HG03066 (cell line): ENCODE data around the gene TMEM238.

Experiments used
- ATAC-seq: cut with Tn5 transposase; IDR thresholded peaks from one replicate; pipeline ENCODE4 v1.9.1; 2021; ENCODE audit warnings: low read depth; ENCODE audit not compliant: unreplicated experiment

The TMEM238 gene

DNA sequence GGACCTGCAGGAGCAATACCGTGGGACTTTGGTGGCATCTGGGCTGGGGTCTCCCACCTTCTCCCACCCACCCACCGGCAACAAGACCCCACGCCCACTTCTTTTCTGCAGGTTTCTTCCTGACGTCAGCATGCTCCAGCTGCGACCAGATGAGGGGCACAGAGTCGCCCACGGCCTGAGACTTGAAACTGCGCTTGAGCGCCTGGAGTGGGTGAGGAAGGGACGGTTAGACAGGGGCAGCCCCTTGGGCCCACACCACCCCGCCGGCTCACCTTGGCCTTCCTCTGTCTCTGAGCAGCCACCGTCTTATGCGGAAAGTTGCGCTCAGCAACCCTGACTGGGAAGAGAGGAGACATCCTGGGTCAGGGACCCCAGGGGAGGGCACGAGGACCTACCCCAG lies 23.2 kb downstream of the TMEM238 start:
- no peak for ATAC-seq

DNA sequence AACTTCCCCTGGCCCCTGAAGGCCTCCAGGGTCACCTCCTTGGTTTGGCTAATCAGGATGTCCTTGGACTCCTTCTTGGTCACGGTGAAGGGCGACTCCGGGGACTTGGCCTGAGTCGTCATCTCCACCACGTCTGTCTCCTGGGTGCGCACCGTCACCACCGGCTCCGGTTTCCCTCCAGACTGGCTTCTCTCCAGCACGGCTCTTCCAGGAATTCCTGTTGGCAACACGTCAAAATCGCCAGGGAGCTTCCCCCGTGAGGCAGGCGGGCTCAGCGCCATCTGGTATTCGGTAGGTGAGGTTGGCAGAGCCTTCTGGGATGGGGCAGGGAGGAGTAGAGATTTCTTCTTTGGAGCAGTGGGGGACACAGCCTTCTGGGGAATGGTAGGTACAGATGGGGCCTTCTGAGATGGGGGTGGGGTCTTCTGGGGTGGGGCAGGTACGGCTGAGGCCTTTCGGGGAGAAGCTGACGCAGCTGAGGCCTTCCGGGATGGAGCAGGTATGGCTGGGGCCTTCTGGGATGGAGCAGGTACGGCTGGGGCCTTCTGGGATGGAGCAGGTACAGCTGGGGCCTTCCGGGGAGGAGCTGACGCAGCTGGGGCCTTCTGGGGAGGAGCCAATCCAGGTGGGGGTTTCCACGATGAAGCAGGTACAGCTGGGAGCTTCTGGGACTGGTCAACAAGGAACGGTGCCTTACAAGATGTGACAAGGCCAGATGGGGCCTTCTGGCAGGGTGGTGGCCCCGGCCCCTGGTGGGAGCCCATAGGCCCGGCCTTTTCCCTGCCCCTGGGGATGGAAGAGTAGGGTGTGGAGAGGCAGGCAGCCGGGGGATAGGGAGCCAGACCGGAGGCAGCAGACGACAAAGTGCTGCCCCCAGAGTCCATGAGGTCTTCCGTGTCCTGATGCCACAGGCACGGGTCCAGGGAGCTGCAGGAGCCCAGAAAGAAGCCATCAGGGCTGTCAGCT lies 24.9 kb downstream of the TMEM238 start:
- ATAC-seq, result no peak

DNA sequence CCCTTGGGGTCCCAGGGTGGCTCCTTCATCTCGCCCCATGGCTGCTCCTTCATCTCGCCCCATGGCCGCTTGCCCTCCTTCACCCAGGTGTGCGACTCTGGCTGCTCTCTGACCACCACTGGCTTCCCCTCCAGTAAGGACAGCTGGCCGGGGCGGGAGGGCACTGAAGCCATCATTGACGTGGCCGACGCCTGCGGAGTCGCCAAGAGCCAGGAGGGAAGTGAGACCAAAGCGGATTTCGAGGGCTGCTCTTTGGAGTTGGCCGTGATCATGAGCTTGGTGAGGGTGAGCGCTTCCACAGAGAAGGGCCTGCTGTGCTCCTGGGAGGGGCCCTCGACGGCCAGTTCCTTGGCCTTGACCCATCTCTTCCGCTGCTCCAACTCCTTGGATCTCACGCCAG lies 25.6 kb downstream of the TMEM238 start:
- no peak for ATAC-seq

GRCh38 chr19:55355213-55355821 lies 28.8 kb downstream of the TMEM238 start:
- ATAC-seq, result no peak

DNA sequence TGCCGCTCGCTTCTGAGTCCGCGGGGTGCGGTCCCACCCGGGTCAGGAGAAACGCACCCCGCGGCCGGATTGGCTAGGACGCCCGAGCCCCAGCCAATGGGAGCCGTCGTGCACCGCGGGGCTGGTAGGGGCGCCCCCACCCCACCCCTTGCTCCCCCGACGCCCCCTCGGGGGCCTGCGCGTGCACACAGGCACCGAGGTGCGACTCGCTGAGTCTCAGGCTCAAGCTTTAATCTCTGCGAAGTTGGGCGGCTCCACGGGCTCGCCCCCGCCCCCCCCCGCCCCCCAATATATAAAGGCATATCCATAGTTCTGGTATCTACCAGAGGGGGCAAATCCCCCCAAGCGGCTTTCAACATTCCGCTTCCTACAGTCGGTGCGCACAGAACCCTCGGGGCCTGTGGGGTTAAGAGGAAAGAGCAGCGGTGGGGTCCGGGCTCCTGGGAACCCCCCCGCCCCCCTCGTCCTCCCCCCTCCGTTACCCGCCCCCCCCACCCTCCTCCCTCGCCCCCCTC lies 29.3 kb downstream of the TMEM238 start, which contains the start of gene COX6B2:
COX6B2 (minus strand) TSS at position 22 of the 515 bp plus-strand sequence. CDS start 198 bp downstream, outside the sequence.
- no peak for ATAC-seq

DNA sequence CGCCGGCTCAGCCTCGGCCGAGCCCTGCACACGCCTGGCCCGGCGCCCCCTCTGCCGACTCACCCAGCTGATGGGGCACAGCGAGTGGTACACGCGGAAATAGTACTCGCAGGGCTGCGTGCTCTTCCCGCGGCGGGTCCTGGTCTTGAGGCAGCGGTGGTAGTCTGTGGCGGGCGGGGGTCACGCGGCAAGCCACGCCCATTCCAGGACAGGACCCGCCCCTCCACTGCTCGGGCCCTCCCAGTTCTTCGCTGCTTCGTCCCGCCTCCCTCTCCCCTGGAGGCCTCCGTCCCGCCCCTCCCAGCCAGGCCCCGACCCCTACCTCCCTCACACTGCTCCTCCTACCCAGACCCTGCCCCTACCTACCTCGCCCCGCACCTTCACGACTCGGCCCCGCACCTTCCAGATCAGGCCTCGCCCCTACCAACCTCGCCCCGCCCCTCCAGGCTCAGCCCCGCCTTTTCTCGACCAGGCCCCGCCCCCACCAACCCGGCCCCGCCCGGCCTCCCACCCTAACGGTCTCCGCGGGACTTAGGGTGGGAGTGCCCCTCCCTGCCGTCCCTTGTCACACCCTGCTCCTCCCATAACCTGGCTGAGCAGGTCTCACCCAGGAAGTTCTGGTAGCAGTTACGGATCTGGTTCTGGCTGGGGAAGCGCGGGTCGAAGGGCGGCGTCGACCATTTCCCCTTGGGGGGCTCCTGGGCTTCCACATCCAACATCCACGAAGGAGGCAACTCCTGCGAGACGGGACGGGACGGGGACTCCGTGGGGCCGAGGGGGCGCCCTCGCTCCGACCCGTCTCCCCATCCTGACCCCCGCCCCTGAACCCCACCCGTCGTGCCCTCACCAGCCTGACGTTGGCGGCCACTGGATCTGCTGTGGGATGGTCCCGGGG lies 30.0 kb downstream of the TMEM238 start:
- ATAC-seq, result no peak

- ATAC-seq, result no peak
Measured at GRCh38 chr19:55353356-55353802, 30.7 kb downstream of the TMEM238 start.

DNA sequence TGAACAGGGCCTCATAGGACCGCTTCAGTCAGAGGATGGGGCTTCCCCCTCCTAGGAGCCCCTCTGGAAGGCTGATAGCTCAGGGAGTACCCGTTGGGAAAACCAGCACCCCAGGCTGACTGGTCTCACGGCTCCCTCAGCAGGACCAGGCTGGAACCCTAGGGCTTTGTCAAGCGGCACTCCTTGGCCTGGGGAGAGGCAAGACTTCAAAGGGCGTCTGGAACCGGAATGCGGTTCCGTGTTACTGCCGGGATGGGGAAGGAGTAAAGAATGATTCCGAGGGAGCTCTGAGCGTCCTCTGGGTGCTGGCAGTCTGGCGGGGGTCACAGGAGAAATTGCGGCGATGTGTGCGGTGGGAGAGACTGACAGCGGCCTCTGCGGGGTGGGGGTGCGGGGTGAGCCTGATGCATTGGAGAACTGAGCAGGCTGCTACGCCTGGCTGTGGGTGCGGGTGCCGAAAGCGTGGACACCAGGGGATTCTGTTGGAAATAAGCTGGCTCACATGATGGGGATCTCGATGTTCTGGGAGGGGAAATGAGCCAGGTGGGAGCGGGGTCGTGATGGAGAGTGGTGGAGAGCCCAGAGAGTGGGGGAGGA lies 31.4 kb downstream of the TMEM238 start:
- no peak for ATAC-seq

DNA sequence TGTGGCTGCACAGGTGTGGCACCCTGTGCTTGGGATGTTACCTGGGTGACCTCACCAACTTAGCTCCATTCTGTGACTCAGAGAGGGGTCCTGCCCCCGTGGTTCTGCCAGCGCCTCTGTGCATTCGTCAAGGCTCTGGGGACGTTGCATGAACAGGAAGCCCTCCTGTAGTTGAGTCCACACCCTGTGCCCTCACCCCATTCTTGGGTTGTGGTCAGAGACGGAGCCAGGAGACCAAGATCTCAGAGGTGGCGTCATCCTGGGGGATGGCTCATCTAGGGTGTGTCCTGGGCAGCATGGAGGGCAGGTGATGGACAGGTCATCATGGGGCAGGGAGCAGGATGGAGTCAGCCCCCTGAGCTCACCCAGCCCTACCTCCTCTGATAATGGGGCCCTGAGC lies 32.1 kb downstream of the TMEM238 start:
- ATAC-seq, result no peak

GRCh38 chr19:55350620-55351315 lies 33.3 kb downstream of the TMEM238 start:
- no peak for ATAC-seq

GRCh38 chr19:55348317-55349034 lies 35.6 kb downstream of the TMEM238 start:
- no peak for ATAC-seq

DNA sequence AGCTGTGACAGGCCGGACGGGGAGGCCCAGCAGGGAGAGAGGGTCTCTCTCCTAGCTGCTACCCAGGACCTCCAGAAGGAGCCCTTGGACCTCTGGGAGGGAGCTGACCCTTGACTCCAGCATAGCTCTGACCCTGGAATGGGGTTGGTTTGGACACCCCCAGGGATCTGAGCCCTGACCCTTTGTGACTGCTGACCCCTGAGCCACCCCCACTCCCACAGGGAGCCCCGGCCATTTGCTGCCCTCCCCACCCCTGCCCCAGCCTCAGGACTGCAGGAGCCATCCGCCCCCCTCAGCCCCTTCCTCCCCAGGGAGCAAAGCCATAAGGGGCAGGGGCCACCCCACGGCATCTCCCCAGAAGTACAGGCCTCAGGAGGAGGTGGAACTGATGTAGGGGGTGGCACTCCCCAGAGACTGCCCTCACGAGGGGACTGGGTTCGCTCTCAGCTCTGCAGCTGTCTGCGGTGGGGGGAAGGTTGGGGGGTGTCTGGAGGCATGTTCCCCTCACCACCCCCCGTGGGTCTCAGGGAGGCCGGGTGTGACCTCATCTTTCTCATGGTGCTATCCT lies 36.6 kb downstream of the TMEM238 start:
- ATAC-seq, result no peak

DNA sequence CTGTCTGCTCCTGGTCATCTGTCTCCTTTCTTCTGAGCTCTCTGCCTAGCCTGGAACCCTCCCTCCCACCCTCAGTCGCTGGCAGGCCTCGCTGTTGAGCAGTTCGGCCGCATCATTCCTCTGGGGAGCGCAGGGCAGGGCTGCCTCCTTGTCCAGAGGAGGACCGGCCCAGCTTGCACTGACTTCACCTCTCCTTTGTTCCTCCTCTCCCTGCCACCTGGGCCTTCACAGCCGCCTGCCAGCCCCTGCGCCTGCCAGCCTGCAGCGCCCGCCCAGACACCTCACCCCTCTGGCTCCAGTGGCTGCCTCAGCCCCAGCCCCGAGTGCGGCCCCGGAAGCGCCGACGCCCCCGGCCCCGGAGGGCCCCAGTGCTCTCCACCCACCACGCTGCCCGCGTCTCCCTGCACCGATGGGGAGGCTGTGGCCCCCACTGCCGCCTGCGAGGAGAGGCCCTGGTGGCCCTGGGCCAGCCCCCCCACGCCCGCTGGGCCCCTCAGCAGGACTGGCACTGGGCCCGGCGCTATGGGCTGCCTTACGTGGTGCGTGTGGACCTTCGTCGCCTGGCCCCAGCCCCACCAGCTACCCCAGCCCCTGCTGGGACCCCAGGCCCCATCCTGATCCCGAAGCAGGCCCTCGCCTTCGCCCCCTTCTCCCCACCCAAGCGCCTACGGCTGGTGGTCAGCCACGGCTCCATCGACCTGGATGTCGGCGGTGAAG lies 37.2 kb downstream of the TMEM238 start:
- no peak for ATAC-seq

DNA sequence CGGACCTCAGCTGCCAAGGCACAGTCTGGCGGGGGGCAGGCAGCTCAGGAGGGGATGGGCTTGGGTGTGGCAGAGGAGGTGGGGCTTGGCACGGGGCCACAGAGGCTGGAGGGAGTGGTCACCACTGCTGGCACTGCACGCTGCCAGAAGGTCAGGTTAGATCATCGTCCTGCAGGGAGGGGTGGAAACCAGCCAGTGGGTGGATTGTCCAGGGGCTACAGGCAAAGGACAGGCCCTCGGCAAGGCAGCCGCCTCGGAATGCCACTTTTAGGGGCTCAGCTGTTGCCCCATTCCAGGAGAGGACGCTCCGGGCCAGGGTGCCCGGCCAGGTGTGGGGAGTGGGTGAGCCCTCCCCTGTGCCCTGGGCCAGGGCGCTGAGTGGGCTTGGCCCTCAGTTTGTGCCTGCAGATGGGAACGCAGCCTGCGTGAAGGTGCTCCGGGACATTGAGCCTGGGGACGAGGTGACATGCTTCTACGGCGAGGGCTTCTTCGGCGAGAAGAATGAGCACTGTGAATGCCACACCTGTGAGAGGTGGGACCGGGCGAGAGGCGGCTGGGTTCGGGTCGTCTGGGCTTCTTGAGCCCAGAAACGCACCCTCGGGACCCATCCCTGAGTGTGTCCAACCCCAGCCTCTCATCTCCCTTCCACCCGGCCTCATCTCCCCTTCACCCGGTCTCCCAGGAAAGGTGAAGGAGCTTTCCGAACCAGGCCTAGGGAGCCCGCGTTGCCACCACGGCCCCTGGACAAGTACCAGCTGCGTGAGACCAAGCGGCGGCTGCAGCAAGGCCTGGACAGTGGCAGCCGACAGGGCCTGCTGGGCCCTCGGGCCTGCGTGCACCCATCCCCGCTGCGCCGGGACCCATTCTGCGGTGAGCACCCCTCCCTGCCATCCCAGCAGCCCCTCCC lies 38.0 kb downstream of the TMEM238 start:
- no peak for ATAC-seq

- no peak for ATAC-seq
Measured at GRCh38 chr19:55345101-55345817, 38.8 kb downstream of the TMEM238 start.

- ATAC-seq, result no peak
Measured at GRCh38 chr19:55344444-55344843, 39.6 kb downstream of the TMEM238 start.
